Ureter (tissue), 1 donor: ENCODE results near the gene TOX4. TPM values are rescaled to one million over a fixed set of nuclear protein-coding genes. Genes with fewer than 3 reads are reported as not detected.
"Not testable (repeated sequence)": the region's sequence is repeated elsewhere in the genome, so short reads cannot be mapped to it uniquely, and the experiment has no call there.

Source experiments
- DNase-seq: peaks from one replicate; pipeline ENCODE4 v3.0.0-alpha.2; 2020; ENCODE audit warnings: low spot score
- total RNA-seq: library from RNA; stranded (reverse); gene quantifications from one replicate; pipeline ENCODE4 v1.2.4, GENCODE V29; 2023
- donor health status: DM: yes; HTN: yes; CAD: no.

TOX4 gene
- total RNA-seq, 1 donor from 2014 or later = 77.7 TPM

DNA sequence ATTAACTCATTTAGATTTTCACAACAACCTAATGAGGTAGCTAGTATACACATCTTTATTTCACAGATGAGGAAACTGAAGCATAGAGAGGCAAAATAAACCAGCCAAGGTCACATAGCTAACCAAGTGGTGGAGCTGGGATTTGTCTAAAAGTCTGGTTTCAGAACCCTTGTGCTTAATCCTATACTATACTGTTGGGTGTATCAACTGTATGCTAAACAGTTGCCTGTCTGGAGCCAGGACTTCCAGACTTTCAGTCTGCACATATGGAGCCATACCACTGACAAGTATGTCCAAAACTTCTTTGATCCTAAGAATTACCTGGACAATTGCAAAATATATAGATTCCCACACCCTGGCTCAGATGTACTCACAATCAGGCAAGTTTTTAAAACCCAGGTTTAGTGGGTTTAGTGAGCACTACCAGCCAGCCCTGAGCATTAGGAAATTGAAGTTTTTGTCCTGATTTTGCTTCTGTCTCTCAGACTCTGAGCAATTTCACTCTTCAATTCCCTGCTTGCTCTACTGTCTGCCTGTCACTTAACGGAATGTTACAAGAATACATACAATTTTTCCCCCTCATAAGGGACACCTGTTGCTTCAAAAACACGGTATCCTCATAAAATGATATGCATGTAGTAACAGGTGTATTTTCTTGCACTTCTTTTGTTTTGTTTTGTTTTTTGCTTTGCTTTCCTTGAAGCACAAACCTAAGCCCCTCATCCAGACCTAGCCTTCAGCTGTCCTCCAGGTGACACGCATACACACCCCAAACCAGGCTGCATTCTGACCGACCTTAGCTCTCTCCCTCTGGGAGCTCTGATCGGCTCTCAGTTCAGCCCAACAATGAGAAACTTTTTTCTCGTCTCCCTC lies 58.8 kb downstream of the TOX4 start:
- DNase-seq = no peak

DNA sequence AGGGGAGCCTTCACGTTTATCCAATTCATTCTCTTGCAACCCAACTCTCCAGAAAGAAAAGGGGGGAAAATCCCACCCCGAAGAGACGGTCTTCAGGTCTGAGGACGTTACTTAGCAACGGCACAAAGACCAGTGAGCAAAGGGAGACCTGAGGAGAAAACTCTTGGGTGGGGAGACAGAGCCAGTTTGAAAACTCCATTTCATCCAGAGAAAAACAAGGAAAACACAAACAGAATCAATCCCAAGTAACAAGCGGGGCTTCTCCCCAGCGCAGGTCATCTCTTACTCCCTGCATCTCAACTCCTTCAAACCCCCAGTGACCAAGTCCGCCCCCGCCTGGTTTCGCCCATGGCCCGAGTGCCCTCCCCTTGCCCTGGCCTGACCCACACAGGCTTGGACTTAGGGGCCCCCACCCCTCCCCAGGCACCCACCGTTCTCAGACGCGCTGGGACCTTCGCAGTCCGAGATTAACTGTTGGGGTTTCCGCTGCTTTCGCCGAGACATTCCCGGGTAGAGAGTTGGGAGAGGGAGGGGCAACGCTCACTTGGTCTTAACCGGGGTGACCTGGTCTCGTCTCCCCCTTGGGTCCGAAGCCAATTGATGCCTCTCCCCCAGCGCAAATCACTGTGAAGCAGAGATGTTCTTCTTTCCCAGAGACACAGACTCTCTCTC lies 59.6 kb downstream of the TOX4 start:
- DNase-seq = no peak

DNA sequence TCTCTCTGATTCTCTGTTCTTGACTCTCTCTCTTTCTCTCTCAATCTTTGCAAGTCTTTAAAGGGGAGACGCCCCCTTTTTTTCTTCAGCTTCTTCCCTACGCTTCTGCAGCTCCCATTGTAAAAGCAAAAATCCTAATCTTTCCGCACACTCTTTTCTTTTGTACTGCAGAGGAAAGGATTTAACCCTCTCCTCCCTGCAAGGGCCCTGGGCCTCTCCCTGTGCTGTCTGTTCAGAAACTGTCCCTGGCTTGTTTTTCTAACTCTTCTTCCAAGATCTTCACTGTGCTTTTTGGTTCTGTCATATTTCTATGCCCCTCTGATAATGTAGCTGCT lies 60.1 kb downstream of the TOX4 start:
- no peak for DNase-seq

DNA sequence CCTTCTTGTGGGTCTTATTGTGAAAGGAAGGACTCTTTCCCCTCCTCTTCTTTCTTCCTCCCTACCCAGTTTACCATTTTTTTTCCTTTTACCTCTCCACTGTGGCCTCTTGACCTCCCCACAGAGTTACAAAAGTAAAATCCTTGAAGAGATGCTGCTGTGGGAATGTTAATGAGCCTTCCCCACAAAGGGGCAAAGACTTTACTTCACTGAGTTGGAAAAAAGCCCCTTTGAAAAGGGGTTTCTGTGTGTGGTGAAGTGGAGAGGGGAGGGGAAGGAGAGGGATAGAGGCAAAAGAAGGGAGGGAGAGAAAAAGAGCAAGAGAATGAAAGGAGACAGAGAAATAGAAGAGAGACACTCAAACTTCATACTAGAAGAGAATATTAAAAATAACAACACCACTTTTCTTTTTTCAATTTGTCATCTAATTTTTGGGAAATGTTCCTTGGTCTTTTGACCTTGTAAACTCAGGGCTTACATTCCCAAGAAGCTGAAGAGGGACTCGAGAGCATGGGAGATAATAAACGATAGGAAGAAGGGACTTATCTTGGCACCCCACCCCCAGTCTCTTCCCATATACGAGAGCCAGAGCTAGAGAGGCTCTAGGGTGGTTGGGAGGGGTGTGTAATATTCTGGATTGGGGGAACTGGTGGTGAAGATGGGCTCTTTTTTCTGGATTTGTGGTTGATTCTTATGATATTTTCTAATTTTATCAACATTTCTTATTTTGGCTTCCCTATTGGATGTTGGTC lies 62.4 kb downstream of the TOX4 start:
- DNase-seq = no peak

DNA sequence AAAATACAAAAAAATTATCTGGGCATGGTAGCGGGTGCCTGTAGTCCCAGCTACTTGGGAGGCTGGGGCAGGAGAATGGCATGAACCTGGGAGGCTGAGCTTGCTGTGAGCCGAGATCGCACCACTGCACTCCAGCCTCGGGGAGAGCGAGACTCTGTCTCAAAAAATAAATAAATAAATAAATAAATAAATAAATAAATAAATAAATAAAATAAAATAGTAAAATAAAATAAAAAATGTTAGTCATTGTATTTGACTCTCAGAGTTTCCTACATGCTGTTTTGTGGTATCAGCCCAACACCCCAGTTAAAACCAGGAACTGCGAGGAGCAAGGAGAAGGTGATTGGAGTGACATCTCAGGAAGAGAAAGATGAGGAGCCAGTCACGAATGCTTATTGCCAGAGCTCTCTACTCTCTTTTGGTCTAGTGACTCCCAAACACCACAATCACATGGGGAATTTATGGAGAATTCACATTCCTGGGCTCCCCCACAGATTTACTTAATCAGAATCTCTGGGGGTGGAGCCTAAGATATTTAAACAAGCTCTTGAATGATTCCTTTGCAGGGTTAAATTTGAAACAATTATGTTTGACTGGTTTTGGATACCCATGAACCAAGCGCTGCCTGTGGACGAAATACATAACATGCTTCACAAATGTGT lies 64.5 kb downstream of the TOX4 start:
- DNase-seq = no peak

DNA sequence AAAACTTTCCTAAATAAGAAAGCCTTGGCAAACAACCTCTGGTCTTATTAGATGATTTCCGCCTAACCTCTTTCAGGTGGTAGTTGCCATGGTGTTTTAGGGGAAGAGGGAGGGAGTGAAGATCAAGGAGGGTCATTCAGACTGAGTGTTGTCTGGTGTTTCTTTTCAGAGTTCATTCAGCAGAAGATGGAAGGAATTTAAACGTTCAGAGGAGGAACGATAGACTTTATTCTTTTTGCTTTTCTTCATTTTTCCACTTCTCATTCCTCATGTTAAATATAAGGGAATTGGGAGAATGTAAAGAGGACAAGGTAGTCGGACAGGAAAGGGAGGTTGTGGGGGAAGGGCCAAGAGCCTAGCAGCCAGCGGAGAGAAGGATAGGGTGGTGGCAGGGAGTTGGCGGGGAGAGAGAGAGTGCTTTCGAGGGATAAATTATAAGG lies 66.5 kb downstream of the TOX4 start:
- no peak for DNase-seq

DNA sequence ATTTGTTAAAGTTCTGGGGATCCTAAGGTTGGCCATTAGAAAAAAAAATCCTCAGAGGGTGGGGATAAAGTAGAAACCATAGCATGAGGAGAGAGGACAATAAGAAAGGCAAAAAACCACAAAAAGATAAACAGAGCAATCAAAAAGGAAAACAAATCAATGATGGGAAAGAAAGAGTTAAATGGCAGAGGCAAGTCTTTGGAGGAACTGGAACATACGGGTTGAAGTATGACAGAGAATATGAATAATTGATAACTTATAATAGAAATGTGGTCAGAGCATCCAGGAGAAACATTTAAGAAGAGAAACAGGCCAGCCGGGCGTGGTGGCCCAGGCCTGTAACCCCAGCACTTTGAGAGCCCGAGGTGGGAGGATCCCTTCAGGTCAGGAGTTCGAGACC lies 67.0 kb downstream of the TOX4 start:
- no peak for DNase-seq

DNA sequence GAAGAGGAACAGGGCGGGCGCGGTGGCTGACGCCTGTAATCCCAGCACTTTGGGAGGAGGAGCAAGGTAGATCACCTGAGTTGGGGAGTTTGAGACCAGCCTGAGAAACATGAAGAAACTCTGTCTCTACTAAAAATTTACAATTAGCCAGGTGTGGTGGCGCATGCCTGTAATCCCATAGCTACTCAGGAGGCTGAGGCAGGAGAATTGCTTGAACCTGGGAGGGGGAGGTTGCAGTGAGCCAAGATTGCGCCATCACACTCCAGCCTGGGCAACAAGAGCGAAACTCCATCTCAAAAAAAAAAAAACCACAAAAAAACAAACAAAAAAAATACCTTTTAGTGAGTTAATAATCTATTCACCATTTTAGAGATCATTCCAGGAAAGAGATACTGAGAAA lies 67.6 kb downstream of the TOX4 start:
- DNase-seq = not testable (repeated sequence)

Other genes with a start within 250 kb of the TOX4 start
- gene HNRNPC, start 207.8 kb upstream of the TOX4 start, total RNA-seq = 591 TPM
- gene RPGRIP1, start 197.1 kb upstream of the TOX4 start, total RNA-seq = 0.49 TPM
- 75.0 TPM for gene SUPT16H, start 93.2 kb upstream of the TOX4 start, total RNA-seq
- 116 TPM for gene CHD8, start 21.1 kb upstream of the TOX4 start, total RNA-seq
- 33.6 TPM for gene RAB2B, start 236 bp upstream of the TOX4 start, total RNA-seq
- gene METTL3, start 34.1 kb downstream of the TOX4 start, total RNA-seq = 63.3 TPM
- 12.8 TPM for gene SALL2, start 49.2 kb downstream of the TOX4 start, total RNA-seq
- gene OR10G3, start 102.9 kb downstream of the TOX4 start, total RNA-seq = not detected
- gene OR10G2, start 157.7 kb downstream of the TOX4 start, total RNA-seq = not detected
- not detected for gene OR4E2, start 176.6 kb downstream of the TOX4 start, total RNA-seq
- gene OR4E1, start 196.6 kb downstream of the TOX4 start, total RNA-seq = not detected